ENCODE data around the gene DLEC1.
A peak's percentile ranks its signal among the peaks of the same experiment; 100 is the strongest.

GRCh38 chr3:38117748-38118420 is 78.9 kb downstream of the DLEC1 start:
- peak; percentile 25; the same call in 1 of the 2 replicates for TF ChIP-seq MAX (IDR thresholded peaks at IDR 0.05)
- peak; percentile 50 for TF ChIP-seq CTCF (IDR thresholded peaks at IDR 0.05)
- TF ChIP-seq RAD21 (conservative IDR thresholded peaks at IDR 0.05 in 1 of 2, IDR thresholded peaks at IDR 0.05 in 1 of 2), result peak; percentile 52 to 80
- no peak for TF ChIP-seq SREBF2 (IDR thresholded peaks at IDR 0.05)

Measured in A549 (cell line).